HL-60 (cell line): Measurements from ENCODE around the gene CRX.
A peak's percentile ranks its signal among the peaks of the same experiment; 100 is the strongest.

Source experiments
- DNase-seq, 2 experiments: peaks; one replicate each; pipeline ENCODE4 v3.0.0-alpha.2; 2010 to 2020; ENCODE audit warnings: low read depth in 1 of 2, low spot score in 1 of 2
- H3K27ac ChIP-seq: fragments of 250-450 bp; sonication (Bioruptor Pico); replicated peaks from 2 replicates; pipeline ENCODE4 v1.5.1; 2020; ENCODE audit warnings: mild to moderate bottlenecking, moderate library complexity
- H3K27me3 ChIP-seq: fragments of 250-450 bp; sonication (Bioruptor Pico); 2 replicates; pipeline ENCODE4 v1.5.1; 2021; ENCODE audit warnings: mild to moderate bottlenecking, moderate library complexity; ENCODE audit not compliant: insufficient read depth, poor library complexity, severe bottlenecking
- H3K4me3 ChIP-seq: replicated peaks from 2 replicates; pipeline ENCODE4 v1.5.1; 2011; ENCODE audit warnings: mild to moderate bottlenecking, control low read depth, low read length; ENCODE audit not compliant: insufficient read depth
- CTCF ChIP-seq: IDR thresholded peaks from one replicate; pipeline ENCODE4 v1.5.1; 2011; ENCODE audit warnings: low read length, control low read depth, inconsistent platforms; ENCODE audit not compliant: insufficient read depth
- GABPA ChIP-seq: IDR thresholded peaks from 2 replicates; pipeline ENCODE4 v1.6.1; 2012; ENCODE audit warnings: low read depth
- POLR2AphosphoS5 ChIP-seq: IDR thresholded peaks from 2 replicates; pipeline ENCODE4 v1.6.1; 2012; ENCODE audit warnings: low read depth
- SPI1 ChIP-seq: IDR thresholded peaks from 2 replicates; pipeline ENCODE4 v1.6.1; 2012; ENCODE audit warnings: low read depth, mild to moderate bottlenecking, borderline replicate concordance
- TF ChIP-seq, protein P1 (sequence below): IDR thresholded peaks from 2 replicates; pipeline ENCODE4 v1.6.1; 2012; ENCODE audit warnings: low read depth; ENCODE audit not compliant: insufficient replicate concordance

Gene CRX

DNA sequence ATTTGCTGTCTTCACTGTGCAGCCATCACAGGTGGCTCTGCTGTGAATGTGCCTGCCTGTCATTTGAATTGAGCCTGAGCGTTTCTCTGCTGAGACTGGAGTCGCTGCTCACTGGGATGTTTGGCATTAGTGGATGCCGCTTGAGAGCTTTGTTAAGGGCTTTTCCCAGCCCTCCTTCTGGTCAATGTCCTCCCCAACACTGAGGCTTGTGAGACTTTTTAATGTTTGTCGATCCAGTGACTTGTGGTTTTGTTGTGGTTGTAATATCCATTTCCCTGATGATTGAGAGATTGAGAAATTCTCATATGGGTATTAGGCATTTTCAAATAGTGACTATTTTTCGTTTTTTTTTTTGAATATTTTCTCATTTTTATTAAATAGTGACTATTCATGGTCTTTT lies 39.9 kb downstream of the CRX start:
- no peak overlapping the region for H3K27ac ChIP-seq
- DNase-seq = no peak
- H3K4me3 ChIP-seq = no peak overlapping the region
- H3K27me3 ChIP-seq = no peaks in the 10 kb centered on the region
- TF ChIP-seq, protein P1, sequence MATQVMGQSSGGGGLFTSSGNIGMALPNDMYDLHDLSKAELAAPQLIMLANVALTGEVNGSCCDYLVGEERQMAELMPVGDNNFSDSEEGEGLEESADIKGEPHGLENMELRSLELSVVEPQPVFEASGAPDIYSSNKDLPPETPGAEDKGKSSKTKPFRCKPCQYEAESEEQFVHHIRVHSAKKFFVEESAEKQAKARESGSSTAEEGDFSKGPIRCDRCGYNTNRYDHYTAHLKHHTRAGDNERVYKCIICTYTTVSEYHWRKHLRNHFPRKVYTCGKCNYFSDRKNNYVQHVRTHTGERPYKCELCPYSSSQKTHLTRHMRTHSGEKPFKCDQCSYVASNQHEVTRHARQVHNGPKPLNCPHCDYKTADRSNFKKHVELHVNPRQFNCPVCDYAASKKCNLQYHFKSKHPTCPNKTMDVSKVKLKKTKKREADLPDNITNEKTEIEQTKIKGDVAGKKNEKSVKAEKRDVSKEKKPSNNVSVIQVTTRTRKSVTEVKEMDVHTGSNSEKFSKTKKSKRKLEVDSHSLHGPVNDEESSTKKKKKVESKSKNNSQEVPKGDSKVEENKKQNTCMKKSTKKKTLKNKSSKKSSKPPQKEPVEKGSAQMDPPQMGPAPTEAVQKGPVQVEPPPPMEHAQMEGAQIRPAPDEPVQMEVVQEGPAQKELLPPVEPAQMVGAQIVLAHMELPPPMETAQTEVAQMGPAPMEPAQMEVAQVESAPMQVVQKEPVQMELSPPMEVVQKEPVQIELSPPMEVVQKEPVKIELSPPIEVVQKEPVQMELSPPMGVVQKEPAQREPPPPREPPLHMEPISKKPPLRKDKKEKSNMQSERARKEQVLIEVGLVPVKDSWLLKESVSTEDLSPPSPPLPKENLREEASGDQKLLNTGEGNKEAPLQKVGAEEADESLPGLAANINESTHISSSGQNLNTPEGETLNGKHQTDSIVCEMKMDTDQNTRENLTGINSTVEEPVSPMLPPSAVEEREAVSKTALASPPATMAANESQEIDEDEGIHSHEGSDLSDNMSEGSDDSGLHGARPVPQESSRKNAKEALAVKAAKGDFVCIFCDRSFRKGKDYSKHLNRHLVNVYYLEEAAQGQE = no peak
- no peak for TF ChIP-seq SPI1
- no peak for TF ChIP-seq POLR2AphosphoS5
- no peak for TF ChIP-seq GABPA
- TF ChIP-seq CTCF = no peak

GRCh38 chr19:47863514-47863936 lies 41.8 kb downstream of the CRX start:
- TF ChIP-seq CTCF (peak; percentile 92), POLR2AphosphoS5 (no peak), SPI1 (no peak), GABPA (no peak)
- TF ChIP-seq, protein P1 = no peak
- H3K27me3 ChIP-seq = no peaks in the 10 kb centered on the region
- peak; percentile 38 to 78 for DNase-seq
- no peak overlapping the region for H3K4me3 ChIP-seq
- H3K27ac ChIP-seq = no peak overlapping the region

DNA sequence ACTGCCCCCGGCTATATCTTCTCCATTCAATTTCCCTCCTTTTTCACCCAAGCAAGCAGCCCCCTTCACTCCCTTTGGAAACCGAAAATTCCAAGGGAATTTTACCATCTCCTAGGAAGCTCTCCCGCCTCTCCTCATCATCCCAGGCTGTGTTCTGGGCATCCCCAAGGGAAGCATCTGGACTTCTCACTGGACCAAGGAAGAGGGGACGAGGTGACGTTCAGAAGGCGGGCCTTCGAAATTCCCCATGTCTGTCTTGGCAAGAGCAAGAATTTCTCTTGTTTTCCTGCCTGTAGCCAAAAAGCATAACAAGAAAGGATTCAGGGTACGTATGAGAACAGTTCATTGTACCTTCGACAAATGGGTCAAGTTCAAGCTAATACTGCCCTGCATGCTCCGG lies 43.4 kb downstream of the CRX start:
- Histone ChIP-seq H3K27ac (no peak overlapping the region), H3K4me3 (no peak overlapping the region), H3K27me3 (no peaks in the 10 kb centered on the region)
- DNase-seq = no peak
- TF ChIP-seq, protein P1 = no peak
- no peak for TF ChIP-seq SPI1

GRCh38 chr19:47878906-47879305 lies 57.2 kb downstream of the CRX start:
- Histone ChIP-seq H3K4me3 (no peak overlapping the region), H3K27me3 (no peaks in the 10 kb centered on the region), H3K27ac (no peak overlapping the region)
- DNase-seq = no peak
- TF ChIP-seq GABPA (no peak), CTCF (no peak), SPI1 (no peak), POLR2AphosphoS5 (no peak)
- TF ChIP-seq, protein P1 = no peak
